ENCODE results near the gene GATAD2A.

DNA sequence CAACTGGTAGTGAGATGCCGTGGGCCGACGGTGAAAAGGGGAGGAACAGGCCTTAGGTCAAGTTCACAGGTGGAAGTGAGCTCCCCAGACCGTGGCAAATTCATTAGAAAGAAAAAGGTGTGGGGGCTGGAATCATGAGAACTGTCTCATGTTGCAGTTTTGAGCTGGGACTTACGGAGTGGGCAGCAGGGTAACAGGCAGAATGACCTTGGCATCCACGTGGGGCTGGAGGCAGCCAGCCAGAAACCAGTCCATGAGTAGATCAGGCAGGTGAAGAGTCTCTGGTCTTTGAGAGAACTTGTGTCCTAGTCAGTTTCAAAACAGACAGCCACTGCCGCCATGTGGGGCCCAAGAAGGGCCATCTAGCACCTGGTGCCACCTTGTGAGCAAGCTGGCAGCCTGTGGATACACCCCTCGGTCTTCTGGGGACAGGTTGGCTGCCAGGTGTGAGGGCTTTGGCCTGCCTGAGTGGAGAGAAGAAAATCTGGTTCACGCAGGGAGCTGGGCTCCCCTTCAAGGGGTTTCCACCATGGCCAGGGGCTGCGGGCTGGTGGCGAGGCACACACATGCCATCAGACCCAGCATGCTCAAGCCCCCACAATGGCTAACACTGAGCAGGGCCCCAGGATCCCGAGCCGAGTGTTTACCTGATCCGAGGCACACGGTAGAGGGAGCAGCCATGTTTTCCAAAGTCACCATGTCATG lies 86.0 kb downstream of the GATAD2A start:
- TF ChIP-seq, protein P1, sequence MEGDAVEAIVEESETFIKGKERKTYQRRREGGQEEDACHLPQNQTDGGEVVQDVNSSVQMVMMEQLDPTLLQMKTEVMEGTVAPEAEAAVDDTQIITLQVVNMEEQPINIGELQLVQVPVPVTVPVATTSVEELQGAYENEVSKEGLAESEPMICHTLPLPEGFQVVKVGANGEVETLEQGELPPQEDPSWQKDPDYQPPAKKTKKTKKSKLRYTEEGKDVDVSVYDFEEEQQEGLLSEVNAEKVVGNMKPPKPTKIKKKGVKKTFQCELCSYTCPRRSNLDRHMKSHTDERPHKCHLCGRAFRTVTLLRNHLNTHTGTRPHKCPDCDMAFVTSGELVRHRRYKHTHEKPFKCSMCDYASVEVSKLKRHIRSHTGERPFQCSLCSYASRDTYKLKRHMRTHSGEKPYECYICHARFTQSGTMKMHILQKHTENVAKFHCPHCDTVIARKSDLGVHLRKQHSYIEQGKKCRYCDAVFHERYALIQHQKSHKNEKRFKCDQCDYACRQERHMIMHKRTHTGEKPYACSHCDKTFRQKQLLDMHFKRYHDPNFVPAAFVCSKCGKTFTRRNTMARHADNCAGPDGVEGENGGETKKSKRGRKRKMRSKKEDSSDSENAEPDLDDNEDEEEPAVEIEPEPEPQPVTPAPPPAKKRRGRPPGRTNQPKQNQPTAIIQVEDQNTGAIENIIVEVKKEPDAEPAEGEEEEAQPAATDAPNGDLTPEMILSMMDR (IDR thresholded peaks at IDR 0.05) = no peak
- no peak for TF ChIP-seq POLR2A (IDR thresholded peaks at IDR 0.05)

Data from prostate gland (tissue), 2 donors.